ENCODE measurements around the gene FRMD4A. TPM values are rescaled to one million over a fixed set of nuclear protein-coding genes. Genes with fewer than 3 reads are reported as not detected.

FRMD4A gene
- total and polyA plus RNA-seq, 3 donors from 2014 or later = 15.0 to 20.8 (median 18.7) TPM

GRCh38 chr10:13678101-13678843 lies 652.5 kb downstream of the FRMD4A start:
- 92% methylated on average over 13 of the region's 13 CpGs for WGBS, 2 donors
- TF ChIP-seq CTCF (IDR thresholded peaks at IDR 0.05) = no peak
- no peak for TF ChIP-seq POLR2A (IDR thresholded peaks at IDR 0.05)
- H3K4me3 ChIP-seq = no peak overlapping the region
- H3K36me3 ChIP-seq (ENCODE audit: low read depth, missing control alignments) = no peaks in the 10 kb centered on the region
- no peak overlapping the region for H3K27ac ChIP-seq
- no peaks in the 10 kb centered on the region for H3K4me1 ChIP-seq
- no peak for DNase-seq
- H3K27me3 ChIP-seq = no peaks in the 10 kb centered on the region
- H3K9me3 ChIP-seq = no peaks in the 10 kb centered on the region
- intact Hi-C loops (cut with DNase I; ENCODE audit: low total_unique reads) = no loop called here

GRCh38 chr10:13674645-13675588 lies 655.8 kb downstream of the FRMD4A start:
- WGBS, 2 donors = 85 to 87% methylated on average over 20 of the region's 20 CpGs
- no peaks in the 10 kb centered on the region for H3K4me1 ChIP-seq
- H3K4me3 ChIP-seq = no peak overlapping the region
- intact Hi-C loops (cut with DNase I; ENCODE audit: low total_unique reads) = no loop called here
- no peaks in the 10 kb centered on the region for H3K27me3 ChIP-seq
- TF ChIP-seq POLR2A (IDR thresholded peaks at IDR 0.05) = no peak
- no peak for TF ChIP-seq CTCF (IDR thresholded peaks at IDR 0.05)
- no peak for DNase-seq
- H3K9me3 ChIP-seq = no peaks in the 10 kb centered on the region
- no peak overlapping the region for H3K27ac ChIP-seq
- no peaks in the 10 kb centered on the region for H3K36me3 ChIP-seq (ENCODE audit: low read depth, missing control alignments)

GRCh38 chr10:13673156-13673555 lies 657.6 kb downstream of the FRMD4A start:
- DNase-seq = no peak
- intact Hi-C loops (cut with DNase I; ENCODE audit: low total_unique reads) = no loop called here
- no peak for TF ChIP-seq POLR2A (IDR thresholded peaks at IDR 0.05)
- TF ChIP-seq CTCF (IDR thresholded peaks at IDR 0.05) = no peak

GRCh38 chr10:13672548-13672947 lies 658.2 kb downstream of the FRMD4A start:
- H3K27me3 ChIP-seq = no peaks in the 10 kb centered on the region
- TF ChIP-seq POLR2A (IDR thresholded peaks at IDR 0.05) (no peak), CTCF (IDR thresholded peaks at IDR 0.05) (no peak)
- no peak overlapping the region for H3K27ac ChIP-seq
- intact Hi-C loops (cut with DNase I; ENCODE audit: low total_unique reads) = no loop called here
- DNase-seq = no peak
- H3K4me3 ChIP-seq = no peak overlapping the region
- no peaks in the 10 kb centered on the region for H3K36me3 ChIP-seq (ENCODE audit: low read depth, missing control alignments)
- WGBS, 2 donors = 88 to 95% methylated on average over 7 of the region's 7 CpGs
- H3K4me1 ChIP-seq = peaks cover 4% of the 10 kb centered on the region
- H3K9me3 ChIP-seq = no peaks in the 10 kb centered on the region

More at GRCh38 chr10:13673156-13673555, 657.6 kb downstream of the FRMD4A start:
- H3K4me1 ChIP-seq = peaks cover under 1% of the 10 kb centered on the region
- no peaks in the 10 kb centered on the region for H3K9me3 ChIP-seq
- no peak overlapping the region for H3K27ac ChIP-seq
- 86 to 89% methylated on average over 8 of the region's 8 CpGs for WGBS, 2 donors
- no peak overlapping the region for H3K4me3 ChIP-seq
- no peaks in the 10 kb centered on the region for H3K36me3 ChIP-seq (ENCODE audit: low read depth, missing control alignments)
- no peaks in the 10 kb centered on the region for H3K27me3 ChIP-seq

Measured in testis (tissue), 3 donors.